Keratinocyte (primary cell): Measurements from ENCODE around the gene RPL39. TPM values are rescaled to one million over a fixed set of nuclear protein-coding genes. Genes with fewer than 3 reads are reported as not detected.
"Not testable (repeated sequence)": the region's sequence is repeated elsewhere in the genome, so short reads cannot be mapped to it uniquely, and the experiment has no call there.

ENCODE experiments used
- DNase-seq: peaks from one replicate; pipeline ENCODE4 v3.0.0-alpha.2; 2011; ENCODE audit warnings: low read depth, missing footprints, low spot score
- FAIRE-seq: peaks from 2 replicates; lab custom pipeline; 2011; peaks lifted over from hg19 to GRCh38; lab: Jason Lieb, UNC
- H2AFZ ChIP-seq: 2 replicates; pipeline ENCODE4 v1.6.0; 2012; ENCODE audit warnings: low read length, control low read depth, inconsistent platforms; ENCODE audit not compliant: control insufficient read depth
- H3K27ac ChIP-seq: 2 replicates; pipeline ENCODE4 v1.5.1; 2011; ENCODE audit warnings: low read length; ENCODE audit not compliant: control insufficient read depth, insufficient read depth
- H3K27me3 ChIP-seq: 3 replicates; pipeline ENCODE4 v1.6.0; 2011; ENCODE audit warnings: low read length; ENCODE audit not compliant: control insufficient read depth, insufficient read depth; ENCODE audit errors: extremely low read depth
- H3K36me3 ChIP-seq, 2 experiments: 2 replicates in 1 of 2; 3 replicates in 1 of 2; pipeline ENCODE4 v1.5.1; 2011; ENCODE audit warnings: low read length in 2 of 2, mild to moderate bottlenecking in 1 of 2; ENCODE audit not compliant: control insufficient read depth in 2 of 2, insufficient read depth in 2 of 2; ENCODE audit errors: extremely low read depth in 1 of 2
- H3K4me1 ChIP-seq: 3 replicates; pipeline ENCODE4 v1.5.1; 2011; ENCODE audit warnings: low read length; ENCODE audit not compliant: control insufficient read depth, insufficient read depth; ENCODE audit errors: extremely low read depth
- H3K4me2 ChIP-seq: 3 replicates; pipeline ENCODE4 v1.6.0; 2011; ENCODE audit warnings: low read depth, low read length; ENCODE audit not compliant: control insufficient read depth, insufficient read depth; ENCODE audit errors: extremely low read depth
- H3K4me3 ChIP-seq, 3 experiments: fragments of 200-600 bp in 1 of 3; sonication (generic) in 1 of 3; 2 replicates in 2 of 3; 3 replicates in 1 of 3; pipeline ENCODE4 v1.5.1; 2011 to 2016; ENCODE audit warnings: low read length in 3 of 3, mild to moderate bottlenecking in 3 of 3, control low read depth in 2 of 3, inconsistent platforms in 1 of 3, low read depth in 1 of 3, mixed read lengths in 1 of 3, mixed run types in 1 of 3, moderate library complexity in 1 of 3; ENCODE audit not compliant: control insufficient read depth in 2 of 3, insufficient read depth in 2 of 3; ENCODE audit errors: extremely low read depth in 1 of 3
- H3K79me2 ChIP-seq: 2 replicates; pipeline ENCODE4 v1.6.0; 2012; ENCODE audit warnings: low read length; ENCODE audit not compliant: control insufficient read depth, insufficient read depth
- H3K9ac ChIP-seq: 3 replicates; pipeline ENCODE4 v1.6.0; 2011; ENCODE audit warnings: low read length; ENCODE audit not compliant: control insufficient read depth, insufficient read depth; ENCODE audit errors: extremely low read depth
- H3K9me1 ChIP-seq: 3 replicates; pipeline ENCODE4 v1.6.0; 2011; ENCODE audit warnings: low read length; ENCODE audit not compliant: control insufficient read depth, insufficient read depth; ENCODE audit errors: extremely low read depth
- H3K9me3 ChIP-seq: 2 replicates; pipeline ENCODE4 v1.5.1; 2012; ENCODE audit warnings: low read depth, low read length; ENCODE audit not compliant: control insufficient read depth
- H4K20me1 ChIP-seq: 3 replicates; pipeline ENCODE4 v1.6.0; 2011; ENCODE audit warnings: low read length; ENCODE audit not compliant: control insufficient read depth, insufficient read depth; ENCODE audit errors: extremely low read depth
- CTCF ChIP-seq, 3 experiments: IDR thresholded peaks in 1 of 3; conservative IDR thresholded peaks in 1 of 3; optimal IDR thresholded peaks in 1 of 3; 2 replicates in 2 of 3; 3 replicates in 1 of 3; pipeline versions ENCODE3 to v1.5.1; 2011; ENCODE audit warnings: low read length in 3 of 3, mild to moderate bottlenecking in 3 of 3, moderate library complexity in 2 of 3, control low read depth in 1 of 3, inconsistent platforms in 1 of 3; ENCODE audit not compliant: insufficient read depth in 2 of 3; ENCODE audit errors: extremely low read depth in 1 of 3
- EZH2 ChIP-seq: IDR thresholded peaks from one replicate; pipeline ENCODE4 v1.6.1; 2012; ENCODE audit warnings: inconsistent platforms, mild to moderate bottlenecking, low read length, moderate library complexity
- dilution Hi-C: fragments of 300-500 bp; cut with MboI; formaldehyde crosslinking; loops from one replicate; pipeline ENCODE4 v1.7.0; 2020; ENCODE audit warnings: low sequenced_read_pairs; ENCODE audit not compliant: extremely low pct_ligation_motif_present
- polyA plus RNA-seq, 5 experiments: library from polyadenylated mRNA; depleted of rRNA in 3 of 5; stranded (reverse) in 3 of 5; stranded (forward) in 1 of 5; unstranded in 1 of 5; fragments of >200 nt; gene quantifications; 1 replicate in 1 of 5; 2 replicates in 3 of 5; 3 replicates in 1 of 5; pipeline versions ENCODE4 v1.2.1 to v1.2.3, GENCODE V29; 2011 to 2012; ENCODE audit warnings: missing spikeins in 2 of 5, low read depth in 1 of 5, low replicate concordance in 1 of 5

The RPL39 gene
- polyA plus RNA-seq, 1 donor (not counting 4 experiments of a cell fraction or from before 2014, with no cell fraction given), result 2,842 TPM

- H3K27me3 ChIP-seq, result no peaks in the 10 kb centered on the region
- no peak overlapping the region for H2AFZ ChIP-seq
- FAIRE-seq (no peak), DNase-seq (no peak)
- H3K9ac ChIP-seq, result no peak overlapping the region
- dilution Hi-C loops, result no loop called here
- no peaks in the 10 kb centered on the region for H3K9me1 ChIP-seq
- no peaks in the 10 kb centered on the region for H3K79me2 ChIP-seq
- H3K9me3 ChIP-seq, result no peaks in the 10 kb centered on the region
- H3K4me3 ChIP-seq, result no peak overlapping the region
- no peak overlapping the region for H3K4me2 ChIP-seq
- no peak overlapping the region for H3K27ac ChIP-seq
- no peak for TF ChIP-seq EZH2
- H3K36me3 ChIP-seq, result no peaks in the 10 kb centered on the region
- H4K20me1 ChIP-seq, result no peaks in the 10 kb centered on the region
- no peaks in the 10 kb centered on the region for H3K4me1 ChIP-seq
These were observed 17.8 kb upstream of the RPL39 start for GRCh38 chrX:119809185-119809666.

- H3K9me3 ChIP-seq, H3K79me2 ChIP-seq, H3K4me1 ChIP-seq, H3K36me3 ChIP-seq, H2AFZ ChIP-seq, H3K9me1 ChIP-seq, H3K9ac ChIP-seq, DNase-seq, dilution Hi-C loops, H3K4me2 ChIP-seq, H4K20me1 ChIP-seq, FAIRE-seq, H3K27ac ChIP-seq, H3K4me3 ChIP-seq, H3K27me3 ChIP-seq: not testable (repeated sequence)
These were observed 17.0 kb upstream of the RPL39 start for GRCh38 chrX:119808461-119808860.

GRCh38 chrX:119802546-119802945 lies 11.1 kb upstream of the RPL39 start:
- no peak for FAIRE-seq
- H3K4me2 ChIP-seq, result no peak overlapping the region
- H3K79me2 ChIP-seq, result no peaks in the 10 kb centered on the region
- DNase-seq, result no peak
- H4K20me1 ChIP-seq, result no peaks in the 10 kb centered on the region
- no peaks in the 10 kb centered on the region for H3K36me3 ChIP-seq
- H3K27me3 ChIP-seq, result no peaks in the 10 kb centered on the region
- no peak overlapping the region for H3K27ac ChIP-seq
- no peaks in the 10 kb centered on the region for H3K9me3 ChIP-seq
- H2AFZ ChIP-seq, result no peak overlapping the region
- no peak overlapping the region for H3K9ac ChIP-seq
- no peak overlapping the region for H3K4me3 ChIP-seq
- no peak for TF ChIP-seq EZH2
- no peak for TF ChIP-seq CTCF (optimal IDR thresholded peaks at IDR 0.05 in 1 of 3, IDR thresholded peaks at IDR 0.05 in 1 of 3, conservative IDR thresholded peaks at IDR 0.05 in 1 of 3; ENCODE audit: extremely low read depth in 1 of 3, insufficient read depth in 2 of 3, low read length in 3 of 3)
- dilution Hi-C loops, result no loop called here
- H3K9me1 ChIP-seq, result no peaks in the 10 kb centered on the region
- no peaks in the 10 kb centered on the region for H3K4me1 ChIP-seq
